ENCODE data around the gene IL17RB.

IL17RB gene

GRCh38 chr3:53846134-53846850 lies at the start of gene IL17RB, which contains the start of gene CHDH:
Gene IL17RB, plus strand, starts transcription at chr3:53846568. Its CDS starts 21 bp downstream, at chr3:53846589.
Gene CHDH, minus strand, starts transcription at chr3:53846419. Its CDS starts 22,411 bp downstream, at chr3:53824008.
- no peak for FAIRE-seq

GRCh38 chr3:53798144-53798543 lies 48.2 kb upstream of the IL17RB start:
- FAIRE-seq = no peak

- FAIRE-seq = no peak
Observed at GRCh38 chr3:53799338-53799865, 47.0 kb upstream of the IL17RB start.

- FAIRE-seq = no peak
Observed at GRCh38 chr3:53800041-53800906, 46.1 kb upstream of the IL17RB start.

GRCh38 chr3:53801319-53801718 lies 45.0 kb upstream of the IL17RB start:
- no peak for FAIRE-seq

- FAIRE-seq = no peak
Observed at GRCh38 chr3:53802256-53802880, 44.0 kb upstream of the IL17RB start.

- FAIRE-seq = no peak
Observed at GRCh38 chr3:53803124-53803815, 43.1 kb upstream of the IL17RB start.

- no peak for FAIRE-seq
Observed at GRCh38 chr3:53803816-53804695, 42.3 kb upstream of the IL17RB start.

- FAIRE-seq = no peak
Observed at GRCh38 chr3:53804697-53805462, 41.5 kb upstream of the IL17RB start.

GRCh38 chr3:53805463-53806159 lies 40.8 kb upstream of the IL17RB start:
- no peak for FAIRE-seq

GRCh38 chr3:53806182-53807116 lies 39.9 kb upstream of the IL17RB start:
- no peak for FAIRE-seq

GRCh38 chr3:53807117-53807810 lies 39.1 kb upstream of the IL17RB start:
- FAIRE-seq = no peak

GRCh38 chr3:53808496-53808895 lies 37.9 kb upstream of the IL17RB start:
- FAIRE-seq = no peak

GRCh38 chr3:53809267-53809666 lies 37.1 kb upstream of the IL17RB start:
- FAIRE-seq = no peak

- FAIRE-seq = no peak
Observed at GRCh38 chr3:53809764-53810400, 36.5 kb upstream of the IL17RB start.

- no peak for FAIRE-seq
Observed at GRCh38 chr3:53811143-53811927, 35.0 kb upstream of the IL17RB start.

- FAIRE-seq = no peak
Observed at GRCh38 chr3:53812434-53812833, 33.9 kb upstream of the IL17RB start.
